Ectodermal cell (in vitro differentiated cells): ENCODE data around the gene SUCLG1. TPM values are rescaled to one million over a fixed set of nuclear protein-coding genes. Genes with fewer than 3 reads are reported as not detected.

Experiments
- H3K27ac ChIP-seq: 2 replicates; pipeline ENCODE4 v1.7.0; 2013; ENCODE audit warnings: mild to moderate bottlenecking, low read depth, low read length; ENCODE audit not compliant: insufficient read depth, poor library complexity, severe bottlenecking
- H3K27me3 ChIP-seq: 2 replicates; pipeline ENCODE4 v1.7.0; 2013; ENCODE audit warnings: mild to moderate bottlenecking, low read length; ENCODE audit not compliant: insufficient read depth, control insufficient read depth, poor library complexity, severe bottlenecking
- H3K36me3 ChIP-seq: one replicate; pipeline ENCODE4 v1.7.0; 2013; ENCODE audit warnings: low read length; ENCODE audit not compliant: control insufficient read depth, insufficient read depth
- H3K4me1 ChIP-seq: one replicate; pipeline ENCODE4 v1.7.0; 2013; ENCODE audit warnings: low read length; ENCODE audit not compliant: control insufficient read depth, insufficient read depth
- H3K4me3 ChIP-seq: 2 replicates; pipeline ENCODE4 v1.7.0; 2013; ENCODE audit warnings: low read depth, low read length, control low read depth; ENCODE audit not compliant: insufficient read depth
- H3K9me3 ChIP-seq: 2 replicates; pipeline ENCODE4 v1.7.0; 2013; ENCODE audit warnings: mild to moderate bottlenecking, low read length, moderate library complexity; ENCODE audit not compliant: control insufficient read depth
- WGBS, 2 experiments: methylation state at CpG; one replicate each; pipeline ENCODE4 v1.1.7; 2013; ENCODE audit warnings: missing lambda C conversion rate in 2 of 2; 5-methylcytosine and 5-hydroxymethylcytosine counted together
- polyA plus RNA-seq, 4 experiments: library from polyadenylated mRNA; stranded (reverse); fragments of 50-300 nt; gene quantifications; one replicate each; pipeline ENCODE4 v1.2.3, GENCODE V29; 2013

Gene SUCLG1
- polyA plus RNA-seq (2013, experiment 1 of 4) = 51.0 TPM
- 46.7 TPM for polyA plus RNA-seq (2013, experiment 2 of 4)
- polyA plus RNA-seq (2013, experiment 3 of 4) = 42.0 TPM
- polyA plus RNA-seq (2013, experiment 4 of 4) = 46.3 TPM

DNA sequence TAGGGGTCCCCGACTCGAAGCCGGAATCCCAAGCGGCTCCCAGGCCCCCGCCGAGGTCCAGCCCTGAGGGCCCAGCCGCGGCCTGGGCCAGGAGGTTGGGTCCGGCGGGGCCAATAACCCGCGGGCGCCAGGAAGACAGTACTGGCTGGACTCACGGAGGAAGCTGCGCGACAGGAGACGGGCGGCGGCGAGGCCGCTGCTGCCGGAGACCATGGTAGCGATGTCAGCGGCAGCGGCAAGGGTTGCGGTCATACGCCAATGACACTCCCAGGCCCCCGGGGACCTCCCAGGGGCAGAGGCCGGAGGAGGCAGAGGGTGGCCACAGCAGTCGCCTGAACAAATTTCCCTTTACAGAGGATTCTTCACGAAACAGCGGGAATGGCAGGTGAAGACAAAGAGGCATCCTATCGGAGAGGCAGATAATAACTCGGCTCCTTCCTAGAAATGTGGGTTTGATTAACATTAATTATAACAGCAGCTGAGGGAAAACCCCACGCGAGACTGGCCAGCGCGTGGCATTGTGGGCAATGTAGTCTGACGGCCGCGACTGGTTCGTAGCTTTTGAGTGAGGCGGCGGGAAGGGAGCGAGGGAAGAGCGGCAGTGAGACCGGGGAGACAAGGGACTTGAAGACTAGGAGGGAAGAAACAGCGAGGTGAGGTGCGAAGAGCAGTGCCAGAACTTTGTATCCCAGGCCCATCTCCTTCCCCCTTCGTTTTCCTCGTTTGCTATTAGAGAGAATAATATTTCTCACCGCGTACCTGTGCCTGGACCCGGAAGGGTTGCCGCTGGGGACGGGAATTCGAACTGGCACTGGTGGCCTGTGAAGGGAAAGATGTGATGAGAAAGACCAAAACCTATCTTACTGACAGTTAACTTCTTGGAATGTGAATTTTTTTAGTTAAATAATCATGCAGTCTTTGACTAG, at the start of gene SUCLG1:
Gene SUCLG1 (minus strand): TSS at position 263 of the 926 bp plus-strand sequence. CDS start 11 bp downstream, at position 252.
- Histone ChIP-seq H3K4me3 (peak within 1 kb of the TSS; percentile 89), H3K36me3 (no peaks in the 10 kb centered on the region), H3K9me3 (no peaks in the 10 kb centered on the region), H3K27ac (no peak within 1 kb of the TSS), H3K27me3 (no peaks in the 10 kb centered on the region), H3K4me1 (peaks cover 8% of the 10 kb centered on the region)
- WGBS, 2 experiments = 0% methylated on average over 57 of the region's 57 CpGs

- Histone ChIP-seq H3K36me3 (no peaks in the 10 kb centered on the region), H3K9me3 (no peaks in the 10 kb centered on the region), H3K4me1 (no peaks in the 10 kb centered on the region), H3K27ac (no peak overlapping the region), H3K27me3 (no peaks in the 10 kb centered on the region), H3K4me3 (no peak overlapping the region)
These were observed 39.2 kb upstream of the SUCLG1 start for GRCh38 chr2:84498150-84498799.

GRCh38 chr2:84497285-84497684, 38.2 kb upstream of the SUCLG1 start:
- no peaks in the 10 kb centered on the region for H3K36me3 ChIP-seq
- no peak overlapping the region for H3K4me3 ChIP-seq
- no peak overlapping the region for H3K27ac ChIP-seq
- WGBS, 2 experiments = 96 to 100% methylated on average over 1 to 3 of the region's 3 CpGs
- H3K4me1 ChIP-seq = no peaks in the 10 kb centered on the region
- no peaks in the 10 kb centered on the region for H3K27me3 ChIP-seq
- no peaks in the 10 kb centered on the region for H3K9me3 ChIP-seq

DNA sequence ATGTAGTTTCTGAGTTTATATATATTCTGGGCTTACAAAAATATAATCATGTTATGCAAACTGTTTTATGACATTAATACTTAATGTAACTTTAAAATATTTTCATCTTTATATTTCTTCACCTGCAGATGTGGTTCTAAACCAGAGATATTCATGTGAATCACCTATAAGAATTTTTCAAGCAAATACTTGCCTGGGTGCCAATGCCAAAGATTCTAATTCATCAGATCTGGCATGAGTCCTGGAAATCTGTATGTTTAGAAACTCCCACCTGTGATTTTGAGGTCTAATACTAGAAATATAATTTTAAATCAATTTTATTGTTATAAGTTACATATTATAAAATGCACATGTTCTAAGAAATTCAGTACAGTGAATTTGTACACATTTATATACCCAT, 37.3 kb upstream of the SUCLG1 start:
- Histone ChIP-seq H3K4me1 (no peaks in the 10 kb centered on the region), H3K27ac (no peak overlapping the region), H3K36me3 (no peaks in the 10 kb centered on the region)

GRCh38 chr2:84495539-84496146, 36.6 kb upstream of the SUCLG1 start:
- Histone ChIP-seq H3K27ac (no peak overlapping the region), H3K4me3 (no peak overlapping the region), H3K36me3 (no peaks in the 10 kb centered on the region), H3K4me1 (no peaks in the 10 kb centered on the region), H3K27me3 (no peaks in the 10 kb centered on the region), H3K9me3 (no peaks in the 10 kb centered on the region)
- WGBS, 2 experiments = 35 to 38% methylated on average over 8 of the region's 8 CpGs

More for the DNA sequence above, 37.3 kb upstream of the SUCLG1 start:
- H3K9me3 ChIP-seq = no peaks in the 10 kb centered on the region
- H3K4me3 ChIP-seq = no peak overlapping the region
- H3K27me3 ChIP-seq = no peaks in the 10 kb centered on the region

- 81 to 88% methylated on average over 3 to 4 of the region's 4 CpGs for WGBS, 2 experiments
These were observed 35.0 kb upstream of the SUCLG1 start for GRCh38 chr2:84494070-84494469.

DNA sequence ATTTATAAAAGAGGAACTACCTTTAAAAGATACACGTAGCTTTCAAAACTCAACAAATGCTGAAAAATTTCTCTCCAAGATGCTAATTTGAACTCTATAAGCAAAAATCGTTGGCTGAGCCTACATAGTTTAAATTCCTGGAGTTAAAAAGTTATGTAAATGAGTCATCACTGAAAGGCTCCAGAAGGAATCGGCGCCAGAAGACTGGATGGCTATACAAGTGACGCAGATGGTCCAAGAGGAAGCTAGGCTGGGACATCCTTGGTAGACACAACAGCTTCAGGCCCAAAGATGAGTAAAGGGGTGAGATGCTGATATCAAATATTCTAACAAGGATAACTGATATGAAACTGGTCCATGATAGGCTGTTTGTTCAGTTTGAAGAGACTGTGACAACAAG, 34.4 kb upstream of the SUCLG1 start:
- Histone ChIP-seq H3K27me3 (no peaks in the 10 kb centered on the region), H3K27ac (no peak overlapping the region), H3K4me1 (no peaks in the 10 kb centered on the region), H3K4me3 (no peak overlapping the region), H3K9me3 (no peaks in the 10 kb centered on the region), H3K36me3 (no peaks in the 10 kb centered on the region)
- WGBS, 2 experiments = 86 to 88% methylated on average over 5 of the region's 5 CpGs

More at GRCh38 chr2:84494070-84494469, 35.0 kb upstream of the SUCLG1 start:
- Histone ChIP-seq H3K36me3 (no peaks in the 10 kb centered on the region), H3K27me3 (no peaks in the 10 kb centered on the region), H3K27ac (no peak overlapping the region), H3K4me3 (no peak overlapping the region), H3K4me1 (no peaks in the 10 kb centered on the region), H3K9me3 (no peaks in the 10 kb centered on the region)

DNA sequence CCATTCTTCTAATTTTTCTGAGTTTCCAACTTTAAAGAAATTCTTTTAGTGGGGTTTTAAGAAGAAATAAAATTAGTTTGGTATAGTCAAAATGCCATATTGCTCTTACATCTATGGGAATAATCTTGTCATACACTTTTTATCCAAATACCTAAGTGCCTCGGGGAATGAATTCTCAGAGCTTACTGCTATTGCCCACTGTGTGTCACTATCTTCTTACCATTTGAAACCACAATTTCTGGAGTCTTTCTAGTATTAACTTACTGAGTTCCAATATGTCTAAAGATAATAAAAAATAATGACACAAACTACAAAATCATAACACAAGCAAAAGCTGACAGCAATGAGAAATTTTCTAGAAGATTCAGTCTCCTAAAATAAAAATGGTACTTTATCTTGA, 33.5 kb upstream of the SUCLG1 start:
- 86 to 87% methylated on average over 1 of the region's 1 CpG for WGBS, 2 experiments

DNA sequence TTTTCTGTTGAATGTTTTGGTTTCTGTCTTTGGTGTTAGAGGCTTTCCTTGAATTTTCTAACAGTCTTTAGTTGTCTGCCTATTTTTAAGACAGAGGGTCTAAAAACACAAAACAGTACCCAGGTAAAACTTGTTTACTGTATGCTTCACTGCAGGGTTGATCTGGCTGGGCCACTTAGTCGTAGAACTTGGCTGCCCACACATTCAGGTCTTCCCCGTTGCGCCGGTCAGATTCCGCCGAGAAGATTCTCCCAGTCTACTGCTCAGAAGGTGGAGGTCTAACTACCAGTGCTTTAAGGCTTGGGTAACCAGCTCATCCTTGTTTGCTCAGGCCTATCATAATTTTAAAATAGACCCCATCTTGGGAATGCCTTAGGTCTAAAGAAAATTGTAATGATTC, 32.7 kb upstream of the SUCLG1 start:
- Histone ChIP-seq H3K4me3 (no peak overlapping the region), H3K27me3 (no peaks in the 10 kb centered on the region), H3K4me1 (peaks cover 7% of the 10 kb centered on the region), H3K9me3 (no peaks in the 10 kb centered on the region), H3K36me3 (no peaks in the 10 kb centered on the region), H3K27ac (no peak overlapping the region)
- WGBS, 2 experiments = 92 to 93% methylated on average over 6 of the region's 6 CpGs

More for the DNA sequence above, 33.5 kb upstream of the SUCLG1 start:
- Histone ChIP-seq H3K4me1 (no peaks in the 10 kb centered on the region), H3K36me3 (no peaks in the 10 kb centered on the region), H3K9me3 (no peaks in the 10 kb centered on the region), H3K27ac (no peak overlapping the region), H3K27me3 (no peaks in the 10 kb centered on the region), H3K4me3 (no peak overlapping the region)

GRCh38 chr2:84491256-84491655, 32.2 kb upstream of the SUCLG1 start:
- Histone ChIP-seq H3K9me3 (no peaks in the 10 kb centered on the region), H3K4me3 (no peak overlapping the region), H3K27ac (no peak overlapping the region), H3K27me3 (no peaks in the 10 kb centered on the region), H3K36me3 (no peaks in the 10 kb centered on the region), H3K4me1 (peaks cover 7% of the 10 kb centered on the region)
- WGBS, 2 experiments = 94 to 100% methylated on average over 1 of the region's 2 CpGs
